A549 (cell line): ENCODE measurements around the gene CSNK1E. TPM values are rescaled to one million over a fixed set of nuclear protein-coding genes. Genes with fewer than 3 reads are reported as not detected.
A peak's percentile ranks its signal among the peaks of the same experiment; 100 is the strongest.

Source experiments
- ATAC-seq, 2 experiments: fragments of 200-7000 bp in 1 of 2; fragments of >200 bp in 1 of 2; cut with Nextera tagmentation in 1 of 2; cut with Tn5 transposase in 1 of 2; 3 replicates each; pipeline versions ENCODE4 v1.8.0 to v1.9.1; 2018 to 2020; ENCODE audit warnings: mild to moderate bottlenecking in 1 of 2, moderate library complexity in 1 of 2
- CTCF ChIA-PET: fragments of 300-600 bp; sonication (Branson Sonifier 250); formaldehyde crosslinking; extraction: SDS; loops from one replicate; lab custom pipeline; 2021; ENCODE audit warnings: antibody characterized with exemption, inconsistent platforms; lab: Yijun Ruan, JAX
- POLR2A ChIA-PET: fragments of 350-600 bp; formaldehyde crosslinking; extraction: SDS; loops from one replicate; lab custom pipeline; 2021; ENCODE audit warnings: antibody characterized with exemption, inconsistent platforms; lab: Yijun Ruan, JAX
- DNase-seq, 2 experiments: peaks; one replicate each; pipeline versions ENCODE4 v3.0.0 to v3.0.0-alpha.2; 2011 to 2016; ENCODE audit warnings: low read depth in 1 of 2, low spot score in 1 of 2
- FAIRE-seq: peaks from 2 replicates; lab custom pipeline; 2011; peaks lifted over from hg19 to GRCh38; lab: Jason Lieb, UNC
- H3K27ac ChIP-seq, 2 experiments: fragments of >200 bp; sonication (Bioruptor Twin); formaldehyde crosslinking; 3 replicates each; pipeline ENCODE4 v1.5.1; 2016 to 2017
- H3K4me1 ChIP-seq: fragments of >200 bp; sonication (Bioruptor Twin); formaldehyde crosslinking; 3 replicates; pipeline ENCODE4 v1.6.1; 2016
- H3K4me2 ChIP-seq: fragments of >200 bp; sonication (Bioruptor Twin); formaldehyde crosslinking; 3 replicates; pipeline ENCODE4 v1.6.1; 2016
- H3K4me3 ChIP-seq: fragments of >200 bp; sonication (Bioruptor Twin); formaldehyde crosslinking; 3 replicates; pipeline ENCODE4 v1.5.1; 2016
- H3K9me3 ChIP-seq: fragments of >200 bp; sonication (Bioruptor Twin); formaldehyde crosslinking; 3 replicates; pipeline ENCODE4 v1.6.1; 2016
- CBX8 ChIP-seq: fragments of 200-600 bp; sonication (generic); IDR thresholded peaks from 2 replicates; pipeline ENCODE4 v1.6.1; 2016
- CEBPB ChIP-seq, 2 experiments: fragments of >200 bp in 1 of 2; sonication (Bioruptor Twin) in 1 of 2; formaldehyde crosslinking in 1 of 2; IDR thresholded peaks; 2 replicates each; pipeline ENCODE4 v1.6.1; 2012 to 2016
- CHD2 ChIP-seq: fragments of 150-350 bp; IDR thresholded peaks from 2 replicates; pipeline ENCODE4 v1.6.1; 2014; ENCODE audit warnings: low read length; ENCODE audit not compliant: partially characterized antibody
- EHF ChIP-seq: fragments of 250-450 bp; sonication (Bioruptor Pico); IDR thresholded peaks from 2 replicates; pipeline ENCODE4 v1.5.0; 2020; ENCODE audit warnings: mild to moderate bottlenecking
- EHMT2 ChIP-seq: fragments of 200-600 bp; sonication (generic); IDR thresholded peaks from 2 replicates; pipeline ENCODE4 v1.6.1; 2016; ENCODE audit warnings: antibody characterized with exemption, low read depth, mild to moderate bottlenecking, moderate library complexity
- EP300 ChIP-seq, 2 experiments: fragments of >200 bp; sonication (Bioruptor Twin); formaldehyde crosslinking; IDR thresholded peaks; 2 replicates in 1 of 2; 3 replicates in 1 of 2; pipeline ENCODE4 v1.6.1; 2016 to 2017
- FOSB ChIP-seq: fragments of 250-450 bp; sonication (Bioruptor Pico); IDR thresholded peaks from 2 replicates; pipeline ENCODE4 v1.5.0; 2020; ENCODE audit warnings: mild to moderate bottlenecking, moderate library complexity
- GATA3 ChIP-seq: IDR thresholded peaks from 2 replicates; pipeline ENCODE4 v1.6.1; 2012; ENCODE audit warnings: borderline replicate concordance
- HDAC2 ChIP-seq: fragments of 200-600 bp; sonication (generic); IDR thresholded peaks from 2 replicates; pipeline ENCODE4 v1.6.1; 2016
- HOXA7 ChIP-seq: fragments of 250-450 bp; sonication (Bioruptor Pico); IDR thresholded peaks from 2 replicates; pipeline ENCODE4 v1.5.0; 2020; ENCODE audit warnings: mild to moderate bottlenecking, moderate library complexity
- HOXB13 ChIP-seq: fragments of 250-450 bp; sonication (Bioruptor Pico); IDR thresholded peaks from 2 replicates; pipeline ENCODE4 v1.5.0; 2020; ENCODE audit warnings: low read depth, mild to moderate bottlenecking, moderate library complexity
- KDM5A ChIP-seq: fragments of 200-600 bp; sonication (generic); IDR thresholded peaks from 2 replicates; pipeline ENCODE4 v1.6.1; 2016; ENCODE audit warnings: antibody characterized with exemption, mild to moderate bottlenecking
- MAFK ChIP-seq: fragments of 450-650 bp; IDR thresholded peaks from 2 replicates; pipeline ENCODE4 v1.6.1; 2014; ENCODE audit not compliant: partially characterized antibody
- NPAS2 ChIP-seq: fragments of 250-450 bp; sonication (Bioruptor Pico); IDR thresholded peaks from 2 replicates; pipeline ENCODE4 v1.8.0; 2022; ENCODE audit warnings: mild to moderate bottlenecking, moderate library complexity, borderline replicate concordance
- NR3C1 ChIP-seq: fragments of >200 bp; sonication (Bioruptor Twin); formaldehyde crosslinking; IDR thresholded peaks from 3 replicates; pipeline ENCODE4 v1.6.1; 2017
- PHF8 ChIP-seq: fragments of 200-600 bp; sonication (generic); IDR thresholded peaks from 2 replicates; pipeline ENCODE4 v1.6.1; 2016; ENCODE audit warnings: low read depth, mild to moderate bottlenecking, antibody characterized with exemption, moderate library complexity, borderline replicate concordance
- POLR2AphosphoS2 ChIP-seq: conservative IDR thresholded peaks from 2 replicates; pipeline ENCODE4 v1.6.1; 2012; ENCODE audit warnings: low read length, improper control_type of control experiment, inconsistent platforms
- SMC3 ChIP-seq: fragments of >200 bp; sonication (Bioruptor Twin); formaldehyde crosslinking; IDR thresholded peaks from 3 replicates; pipeline ENCODE4 v1.6.1; 2018; ENCODE audit warnings: inconsistent platforms
- SREBF2 ChIP-seq: fragments of 450-650 bp; IDR thresholded peaks from 2 replicates; pipeline ENCODE4 v1.6.1; 2014; ENCODE audit warnings: mild to moderate bottlenecking, moderate library complexity
- ZNF302 ChIP-seq: fragments of 250-450 bp; sonication (Bioruptor Pico); IDR thresholded peaks from 2 replicates; pipeline ENCODE4 v1.9.0; 2021; ENCODE audit warnings: inconsistent platforms, mild to moderate bottlenecking, moderate library complexity
- WGBS: methylation state at CpG from one replicate; pipeline ENCODE4 v1.1.6; 2017; ENCODE audit errors: missing lambda C conversion rate; 5-methylcytosine and 5-hydroxymethylcytosine counted together
- polyA plus RNA-seq, 4 experiments: library from polyadenylated mRNA; depleted of rRNA in 3 of 4; stranded (reverse); fragments of >200 nt; fragmentation: RNase III in 1 of 4; extraction: RNeasy Plus Mini Kit Qiagen cat#74134 plus additional on column Dnase treatment in 1 of 4; gene quantifications; 2 replicates in 3 of 4; 3 replicates in 1 of 4; pipeline ENCODE4 v1.2.3, GENCODE V29; 2011 to 2017
- TF ChIP-seq, protein P1 (sequence below): IDR thresholded peaks from 2 replicates; pipeline ENCODE4 v1.6.1; 2012
- TF ChIP-seq, protein P2 (sequence below): IDR thresholded peaks from 2 replicates; pipeline ENCODE4 v1.6.1; 2012
- TF ChIP-seq, protein P3 (sequence below): fragments of 150-350 bp; IDR thresholded peaks from 2 replicates; pipeline ENCODE4 v1.6.1; 2014; ENCODE audit warnings: low read depth, mild to moderate bottlenecking, low read length
- TF ChIP-seq, protein P4 (sequence below): fragments of 450-650 bp; IDR thresholded peaks from 2 replicates; pipeline ENCODE4 v1.6.1; 2014; ENCODE audit warnings: antibody characterized with exemption
- TF ChIP-seq, protein P5 (sequence below): fragments of 200-600 bp; sonication (generic); IDR thresholded peaks from 2 replicates; pipeline ENCODE4 v1.6.1; 2016; ENCODE audit warnings: antibody characterized with exemption, mild to moderate bottlenecking, moderate library complexity

CSNK1E gene
- polyA plus RNA-seq, 2 of the 4 experiments (the other 2 are of a cell fraction) = 59.3 to 60.9 TPM

DNA sequence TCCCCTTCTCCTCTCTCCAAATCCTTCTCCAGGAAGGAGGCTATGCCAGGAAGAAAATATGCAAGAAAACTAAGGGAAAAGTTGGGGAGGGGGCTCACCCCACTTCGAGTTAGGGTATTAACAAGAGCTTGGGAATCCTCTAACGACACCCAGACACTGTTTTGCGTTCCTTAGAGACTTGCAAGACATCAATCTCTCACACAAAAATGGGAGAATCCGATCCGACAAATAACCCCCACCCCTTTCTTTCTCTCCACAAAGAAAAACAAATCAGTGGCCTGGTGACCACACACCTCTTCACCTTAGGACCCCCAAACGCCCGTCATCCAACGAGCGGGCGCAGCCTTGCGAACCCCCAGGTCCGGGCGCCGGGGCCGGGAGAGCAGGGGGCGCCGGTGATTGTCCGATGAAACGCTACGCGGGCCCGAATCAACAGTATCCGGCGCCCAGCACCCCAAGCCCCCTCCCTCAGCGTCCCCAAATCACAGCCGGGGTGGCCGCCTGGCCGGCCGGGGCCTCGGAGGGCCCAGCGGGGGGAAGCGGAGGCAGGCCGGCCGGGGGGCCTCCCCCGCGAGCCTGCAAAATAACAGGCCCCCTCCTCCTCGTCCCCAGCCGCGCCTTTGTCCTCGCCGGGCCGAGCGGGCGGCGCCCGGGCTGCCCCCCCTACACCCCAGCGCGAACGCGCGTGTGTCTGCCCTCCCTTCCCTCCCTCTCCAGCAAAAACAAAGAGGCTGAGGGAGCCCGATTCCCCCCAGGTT, 690 bp downstream of the CSNK1E start:
- WGBS = under 1% methylated on average over 9 of the region's 52 CpGs
- peak overlapping the region; percentile 76 for H3K4me3 ChIP-seq
- ChIA-PET POLR2A (no interaction called here), CTCF (no interaction called here)
- H3K9me3 ChIP-seq = no peaks in the 10 kb centered on the region
- DNase-seq (peak in 1 of 2 experiments; percentile 38), ATAC-seq (peak; percentile 7 to 36; a peak in 3 of 6 replicates), FAIRE-seq (no peak)
- TF ChIP-seq NPAS2 (no peak), SREBF2 (no peak), POLR2AphosphoS2 (no peak), KDM5A (no peak), NR3C1 (no peak), SMC3 (no peak), CEBPB (IDR thresholded peaks at IDR 0.05) (no peak), HOXB13 (CRISPR knock-in tag) (no peak), PHF8 (peak; percentile 40; the same call in 1 of the 2 replicates), HOXA7 (CRISPR knock-in tag) (no peak), EP300 (IDR thresholded peaks at IDR 0.05) (no peak)
- TF ChIP-seq, protein P1, sequence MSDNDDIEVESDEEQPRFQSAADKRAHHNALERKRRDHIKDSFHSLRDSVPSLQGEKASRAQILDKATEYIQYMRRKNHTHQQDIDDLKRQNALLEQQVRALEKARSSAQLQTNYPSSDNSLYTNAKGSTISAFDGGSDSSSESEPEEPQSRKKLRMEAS = peak; percentile 13; the same call in 1 of the 2 replicates
- TF ChIP-seq, protein P2, sequence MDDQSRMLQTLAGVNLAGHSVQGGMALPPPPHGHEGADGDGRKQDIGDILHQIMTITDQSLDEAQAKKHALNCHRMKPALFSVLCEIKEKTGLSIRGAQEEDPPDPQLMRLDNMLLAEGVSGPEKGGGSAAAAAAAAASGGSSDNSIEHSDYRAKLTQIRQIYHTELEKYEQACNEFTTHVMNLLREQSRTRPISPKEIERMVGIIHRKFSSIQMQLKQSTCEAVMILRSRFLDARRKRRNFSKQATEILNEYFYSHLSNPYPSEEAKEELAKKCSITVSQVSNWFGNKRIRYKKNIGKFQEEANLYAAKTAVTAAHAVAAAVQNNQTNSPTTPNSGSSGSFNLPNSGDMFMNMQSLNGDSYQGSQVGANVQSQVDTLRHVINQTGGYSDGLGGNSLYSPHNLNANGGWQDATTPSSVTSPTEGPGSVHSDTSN = no peak
- TF ChIP-seq, protein P3, sequence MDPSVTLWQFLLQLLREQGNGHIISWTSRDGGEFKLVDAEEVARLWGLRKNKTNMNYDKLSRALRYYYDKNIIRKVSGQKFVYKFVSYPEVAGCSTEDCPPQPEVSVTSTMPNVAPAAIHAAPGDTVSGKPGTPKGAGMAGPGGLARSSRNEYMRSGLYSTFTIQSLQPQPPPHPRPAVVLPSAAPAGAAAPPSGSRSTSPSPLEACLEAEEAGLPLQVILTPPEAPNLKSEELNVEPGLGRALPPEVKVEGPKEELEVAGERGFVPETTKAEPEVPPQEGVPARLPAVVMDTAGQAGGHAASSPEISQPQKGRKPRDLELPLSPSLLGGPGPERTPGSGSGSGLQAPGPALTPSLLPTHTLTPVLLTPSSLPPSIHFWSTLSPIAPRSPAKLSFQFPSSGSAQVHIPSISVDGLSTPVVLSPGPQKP = no peak
- H3K4me2 ChIP-seq = peak overlapping the region; percentile 99
- peaks cover 49% of the 10 kb centered on the region for H3K4me1 ChIP-seq
- peak overlapping the region; percentile 92 to 99 for H3K27ac ChIP-seq

DNA sequence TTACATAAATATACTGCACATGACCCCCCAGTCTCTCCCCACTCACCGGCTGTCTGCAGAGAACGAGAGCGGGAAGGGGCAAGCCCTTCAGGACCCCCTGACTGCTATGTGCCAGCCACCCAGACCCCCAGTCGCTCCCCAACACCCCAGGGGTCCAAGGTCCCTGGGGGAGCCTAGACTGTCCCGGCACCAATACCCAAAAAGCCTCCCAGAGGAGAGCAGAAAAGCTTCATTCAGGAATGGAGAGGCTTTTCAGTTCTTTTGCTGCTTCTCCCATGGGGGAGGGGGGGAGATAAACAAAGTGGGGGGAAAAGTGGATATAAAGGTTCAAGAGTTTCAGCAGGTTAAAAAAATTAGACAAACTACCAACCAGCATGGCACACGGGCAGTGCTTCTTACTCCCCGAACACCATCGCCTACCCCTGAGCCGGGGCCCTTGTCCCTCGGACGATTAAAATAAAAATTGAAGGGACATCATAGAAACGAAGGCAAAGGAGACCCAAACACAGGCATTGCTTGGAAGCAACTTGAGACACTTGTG, 1.3 kb downstream of the CSNK1E start:
- FAIRE-seq (no peak), ATAC-seq (no peak), DNase-seq (no peak)
- H3K4me3 ChIP-seq = peak overlapping the region; percentile 76
- peak overlapping the region; percentile 92 to 99 for H3K27ac ChIP-seq
- H3K4me2 ChIP-seq = peak overlapping the region; percentile 99
- peaks cover 55% of the 10 kb centered on the region for H3K4me1 ChIP-seq
- TF ChIP-seq, protein P4, sequence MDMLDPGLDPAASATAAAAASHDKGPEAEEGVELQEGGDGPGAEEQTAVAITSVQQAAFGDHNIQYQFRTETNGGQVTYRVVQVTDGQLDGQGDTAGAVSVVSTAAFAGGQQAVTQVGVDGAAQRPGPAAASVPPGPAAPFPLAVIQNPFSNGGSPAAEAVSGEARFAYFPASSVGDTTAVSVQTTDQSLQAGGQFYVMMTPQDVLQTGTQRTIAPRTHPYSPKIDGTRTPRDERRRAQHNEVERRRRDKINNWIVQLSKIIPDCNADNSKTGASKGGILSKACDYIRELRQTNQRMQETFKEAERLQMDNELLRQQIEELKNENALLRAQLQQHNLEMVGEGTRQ = no peak
- WGBS = 1% methylated on average over 7 of the region's 12 CpGs
- ChIA-PET CTCF (no interaction called here), POLR2A (interaction anchor here (0.6 kb wide), 1 partner anchor 62 kb away, joined by 6 read pairs; no protein-coding TSS in a partner anchor)
- no peaks in the 10 kb centered on the region for H3K9me3 ChIP-seq

DNA sequence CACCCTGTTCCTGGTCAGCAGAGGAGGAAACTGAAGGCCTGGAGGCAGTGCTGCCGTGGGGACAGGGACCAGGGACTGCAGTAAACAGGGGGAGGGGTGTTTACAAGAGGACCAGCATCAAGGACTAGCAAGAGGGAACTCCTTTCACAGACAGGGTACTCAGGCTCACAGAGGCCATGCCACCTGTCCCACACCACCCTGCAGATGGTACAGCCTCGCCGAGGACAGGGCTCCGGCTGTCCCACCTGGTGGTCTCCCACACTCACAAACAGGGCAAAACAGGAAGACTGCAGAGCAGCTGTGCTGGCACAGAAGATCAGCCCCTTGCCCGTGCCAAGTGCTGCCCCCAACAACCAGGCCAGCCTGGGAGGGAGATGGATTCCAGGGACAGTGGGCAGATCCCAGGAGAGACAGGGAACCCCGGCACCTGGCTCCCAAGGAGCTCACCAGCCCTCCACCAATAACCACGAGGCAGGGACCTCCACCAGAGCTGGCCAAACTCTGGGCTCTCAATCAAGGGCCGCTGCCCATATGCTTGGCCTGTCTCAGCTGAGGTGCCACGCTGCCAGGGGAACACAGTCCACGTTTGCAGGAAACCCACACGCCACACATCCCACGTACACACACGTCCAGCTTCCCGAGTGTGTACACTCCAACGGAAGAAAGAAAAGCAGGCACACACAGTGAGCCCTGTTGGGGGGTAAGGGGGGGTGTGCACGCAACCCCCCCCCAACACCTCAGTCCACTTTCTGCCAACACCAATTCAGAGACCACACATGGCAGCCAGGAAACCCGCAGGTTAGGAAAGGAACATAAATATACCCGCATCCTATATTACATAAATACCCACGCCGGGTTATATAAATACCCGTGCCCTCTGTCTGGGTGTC, 2.1 kb downstream of the CSNK1E start:
- Histone ChIP-seq H3K4me3 (peak overlapping the region; percentile 76), H3K27ac (peak overlapping the region; percentile 92 to 99), H3K4me1 (peaks cover 62% of the 10 kb centered on the region), H3K4me2 (peak overlapping the region; percentile 99), H3K9me3 (no peaks in the 10 kb centered on the region)
- CTCF ChIA-PET = interaction anchor here (0.9 to 1.2 kb wide), 2 partner anchors 25 to 205 kb away, joined by 3 read pairs; partner anchors contain the start of gene BAIAP2L2
- no peak for TF ChIP-seq EHMT2
- no peak for TF ChIP-seq ZNF302 (CRISPR knock-in tag)
- TF ChIP-seq CBX8 = no peak
- TF ChIP-seq, protein P5, sequence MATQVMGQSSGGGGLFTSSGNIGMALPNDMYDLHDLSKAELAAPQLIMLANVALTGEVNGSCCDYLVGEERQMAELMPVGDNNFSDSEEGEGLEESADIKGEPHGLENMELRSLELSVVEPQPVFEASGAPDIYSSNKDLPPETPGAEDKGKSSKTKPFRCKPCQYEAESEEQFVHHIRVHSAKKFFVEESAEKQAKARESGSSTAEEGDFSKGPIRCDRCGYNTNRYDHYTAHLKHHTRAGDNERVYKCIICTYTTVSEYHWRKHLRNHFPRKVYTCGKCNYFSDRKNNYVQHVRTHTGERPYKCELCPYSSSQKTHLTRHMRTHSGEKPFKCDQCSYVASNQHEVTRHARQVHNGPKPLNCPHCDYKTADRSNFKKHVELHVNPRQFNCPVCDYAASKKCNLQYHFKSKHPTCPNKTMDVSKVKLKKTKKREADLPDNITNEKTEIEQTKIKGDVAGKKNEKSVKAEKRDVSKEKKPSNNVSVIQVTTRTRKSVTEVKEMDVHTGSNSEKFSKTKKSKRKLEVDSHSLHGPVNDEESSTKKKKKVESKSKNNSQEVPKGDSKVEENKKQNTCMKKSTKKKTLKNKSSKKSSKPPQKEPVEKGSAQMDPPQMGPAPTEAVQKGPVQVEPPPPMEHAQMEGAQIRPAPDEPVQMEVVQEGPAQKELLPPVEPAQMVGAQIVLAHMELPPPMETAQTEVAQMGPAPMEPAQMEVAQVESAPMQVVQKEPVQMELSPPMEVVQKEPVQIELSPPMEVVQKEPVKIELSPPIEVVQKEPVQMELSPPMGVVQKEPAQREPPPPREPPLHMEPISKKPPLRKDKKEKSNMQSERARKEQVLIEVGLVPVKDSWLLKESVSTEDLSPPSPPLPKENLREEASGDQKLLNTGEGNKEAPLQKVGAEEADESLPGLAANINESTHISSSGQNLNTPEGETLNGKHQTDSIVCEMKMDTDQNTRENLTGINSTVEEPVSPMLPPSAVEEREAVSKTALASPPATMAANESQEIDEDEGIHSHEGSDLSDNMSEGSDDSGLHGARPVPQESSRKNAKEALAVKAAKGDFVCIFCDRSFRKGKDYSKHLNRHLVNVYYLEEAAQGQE = no peak
- TF ChIP-seq GATA3 = no peak
- no peak for TF ChIP-seq MAFK
- TF ChIP-seq FOSB (CRISPR knock-in tag) = no peak
- no peak for TF ChIP-seq EHF (CRISPR knock-in tag)
- no peak for TF ChIP-seq HDAC2
- TF ChIP-seq CHD2 = no peak
- FAIRE-seq (no peak), DNase-seq (no peak), ATAC-seq (peak in 1 of 2 experiments; percentile 8; a peak in 3 of 6 replicates)
- POLR2A ChIA-PET = interaction anchor here (0.6 kb wide), 1 partner anchor 61 kb away, joined by 6 read pairs; no protein-coding TSS in a partner anchor
- WGBS = 13% methylated on average over 17 of the region's 21 CpGs
